ENCODE results near the gene TUBA4B.
A peak's percentile ranks its signal among the peaks of the same experiment; 100 is the strongest.

Gene TUBA4B

GRCh38 chr2:219298759-219299371 lies 45.8 kb downstream of the TUBA4B start:
- DNase-seq (ENCODE audit: low read depth), result peak; percentile 84
- H3K4me3 ChIP-seq (ENCODE audit: low read depth, low read length), result peak overlapping the region; percentile 16; the same call in 1 of the 2 replicates
- peak; percentile 98 for TF ChIP-seq CTCF (IDR thresholded peaks at IDR 0.05; ENCODE audit: insufficient read depth, low read depth, low read length, missing control alignments)

GRCh38 chr2:219299372-219299760 lies 46.3 kb downstream of the TUBA4B start:
- no peak overlapping the region for H3K4me3 ChIP-seq (ENCODE audit: low read depth, low read length)
- no peak for DNase-seq (ENCODE audit: low read depth)
- no peak for TF ChIP-seq CTCF (IDR thresholded peaks at IDR 0.05; ENCODE audit: insufficient read depth, low read depth, low read length, missing control alignments)

GRCh38 chr2:219300022-219300421 lies 47.0 kb downstream of the TUBA4B start:
- no peak for TF ChIP-seq CTCF (IDR thresholded peaks at IDR 0.05; ENCODE audit: insufficient read depth, low read depth, low read length, missing control alignments)
- DNase-seq (ENCODE audit: low read depth), result no peak
- H3K4me3 ChIP-seq (ENCODE audit: low read depth, low read length), result no peak overlapping the region

- TF ChIP-seq CTCF (IDR thresholded peaks at IDR 0.05; ENCODE audit: insufficient read depth, low read depth, low read length, missing control alignments), result no peak
- DNase-seq (ENCODE audit: low read depth), result no peak
- H3K4me3 ChIP-seq (ENCODE audit: low read depth, low read length), result no peak overlapping the region
Measured at GRCh38 chr2:219302412-219302968, 49.4 kb downstream of the TUBA4B start.

DNA sequence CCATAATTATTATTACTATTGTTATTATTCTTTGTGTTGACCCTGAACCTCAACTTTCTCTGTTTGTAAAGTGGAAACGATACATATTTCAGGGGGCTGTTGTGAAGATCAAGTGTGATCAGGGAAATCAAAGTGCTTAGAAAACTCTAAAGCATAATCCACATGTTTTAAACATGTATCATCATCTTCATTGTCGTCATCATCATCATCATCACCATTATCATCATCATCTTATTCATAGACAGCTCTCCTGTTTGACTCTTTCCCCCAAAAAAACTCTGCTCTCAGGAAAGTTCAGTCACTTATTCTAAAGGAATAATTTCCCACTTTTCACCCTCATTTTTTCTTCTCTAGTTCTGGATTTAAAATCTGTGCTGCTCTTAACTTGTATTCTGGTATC lies 51.2 kb downstream of the TUBA4B start:
- H3K4me3 ChIP-seq (ENCODE audit: low read depth, low read length), result no peak overlapping the region
- TF ChIP-seq CTCF (IDR thresholded peaks at IDR 0.05; ENCODE audit: insufficient read depth, low read depth, low read length, missing control alignments), result no peak
- DNase-seq (ENCODE audit: low read depth), result no peak

- no peak for DNase-seq (ENCODE audit: low read depth)
- TF ChIP-seq CTCF (IDR thresholded peaks at IDR 0.05; ENCODE audit: insufficient read depth, low read depth, low read length, missing control alignments), result no peak
- no peak overlapping the region for H3K4me3 ChIP-seq (ENCODE audit: low read depth, low read length)
Measured at GRCh38 chr2:219306047-219306446, 53.0 kb downstream of the TUBA4B start.
